CD8-positive, alpha-beta memory T cell (primary cell): ENCODE data around the gene CA10. TPM values are rescaled to one million over a fixed set of nuclear protein-coding genes. Genes with fewer than 3 reads are reported as not detected.

Source experiments
- CTCF ChIA-PET: fragments of 350-600 bp; sonication (Branson Sonifier 250); formaldehyde crosslinking; loops from one replicate; lab custom pipeline; 2021; ENCODE audit warnings: antibody characterized with exemption; lab: Charles Lee
- POLR2A ChIA-PET: fragments of 350-600 bp; sonication (Branson Sonifier 250); formaldehyde crosslinking; loops from one replicate; lab custom pipeline; 2021; ENCODE audit warnings: antibody characterized with exemption; lab: Charles Lee
- DNase-seq, 5 donors: peaks; one replicate each; pipeline versions ENCODE4 v3.0.0 to v3.0.0-alpha.2; 2020 to 2022; ENCODE audit warnings: mixed read lengths in 1 of 5
- H3K27ac ChIP-seq: one replicate; pipeline ENCODE4 v1.7.0; 2013; ENCODE audit warnings: low read depth, mild to moderate bottlenecking, low read length, moderate library complexity
- H3K27me3 ChIP-seq: 2 replicates; pipeline ENCODE4 v1.7.0; 2013; ENCODE audit warnings: low read length, mild to moderate bottlenecking; ENCODE audit not compliant: insufficient read depth, poor library complexity, severe bottlenecking
- H3K36me3 ChIP-seq: 2 replicates; pipeline ENCODE4 v1.7.0; 2013; ENCODE audit warnings: mild to moderate bottlenecking, low read length, moderate library complexity; ENCODE audit not compliant: insufficient read depth
- H3K4me1 ChIP-seq: 2 replicates; pipeline ENCODE4 v1.7.0; 2013; ENCODE audit warnings: mild to moderate bottlenecking, low read length, moderate library complexity; ENCODE audit not compliant: insufficient read depth
- H3K4me3 ChIP-seq: 2 replicates; pipeline ENCODE4 v1.7.0; 2013; ENCODE audit warnings: mild to moderate bottlenecking, low read length
- H3K9me3 ChIP-seq: 2 replicates; pipeline ENCODE4 v1.7.0; 2013; ENCODE audit warnings: mild to moderate bottlenecking, low read length
- H3K27ac Mint-ChIP-seq, 8 donors: one replicate each; pipeline ENCODE4 v1.8.0; 2020 to 2021; ENCODE audit warnings: mixed read lengths in 8 of 8, mild to moderate bottlenecking in 6 of 8, inconsistent platforms in 3 of 8, moderate library complexity in 3 of 8
- H3K27me3 Mint-ChIP-seq, 2 donors: one replicate each; pipeline ENCODE4 v1.8.0; 2020 to 2021; ENCODE audit warnings: mixed read lengths in 2 of 2, mild to moderate bottlenecking in 1 of 2, moderate library complexity in 1 of 2
- H3K36me3 Mint-ChIP-seq, 3 donors: one replicate each; pipeline ENCODE4 v1.8.0; 2020 to 2021; ENCODE audit warnings: mixed read lengths in 3 of 3, inconsistent platforms in 1 of 3, mild to moderate bottlenecking in 1 of 3
- H3K4me1 Mint-ChIP-seq, 3 donors: one replicate each; pipeline ENCODE4 v1.8.0; 2020 to 2021; ENCODE audit warnings: mixed read lengths in 3 of 3, inconsistent platforms in 1 of 3, mild to moderate bottlenecking in 1 of 3
- H3K4me3 Mint-ChIP-seq, 7 donors: one replicate each; pipeline ENCODE4 v1.8.0; 2020 to 2021; ENCODE audit warnings: mixed read lengths in 7 of 7, mild to moderate bottlenecking in 6 of 7, moderate library complexity in 4 of 7, inconsistent platforms in 2 of 7
- H3K9me3 Mint-ChIP-seq, 5 donors: one replicate each; pipeline ENCODE4 v1.8.0; 2020 to 2022; ENCODE audit warnings: mixed read lengths in 5 of 5, mild to moderate bottlenecking in 3 of 5, moderate library complexity in 2 of 5, inconsistent platforms in 1 of 5
- polyA plus RNA-seq: library from polyadenylated mRNA; unstranded; fragments of 300-500 nt; fragmentation: Illumina TruSeq; gene quantifications from one replicate; pipeline ENCODE4 v1.2.3, GENCODE V29; 2021
- total RNA-seq, 2 experiments: library from RNA; stranded (reverse); gene quantifications; one replicate each; pipeline ENCODE4 v1.2.3, GENCODE V29; 2021

CA10 gene
- total and polyA plus RNA-seq, 3 experiments from 2014 or later = 0.18 TPM; not detected in 2

DNA sequence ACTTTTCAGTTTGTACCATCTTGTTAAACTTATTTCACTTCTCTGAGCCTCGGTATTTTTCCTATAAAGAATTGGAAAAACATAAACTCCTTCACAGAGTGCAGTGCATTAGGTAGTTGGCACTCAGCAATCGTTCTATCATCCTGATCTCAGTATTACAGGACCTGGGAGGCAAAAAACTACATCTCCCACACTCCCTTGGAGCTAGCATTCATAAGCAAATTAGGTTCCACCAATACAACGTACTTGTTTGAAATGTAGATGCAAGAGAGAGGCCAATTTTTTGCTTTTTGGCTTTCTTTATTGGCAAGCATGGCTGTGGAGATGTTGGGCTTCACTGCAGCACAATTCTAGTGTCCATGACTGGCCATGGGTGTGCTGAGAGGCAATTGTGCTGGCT, 285.2 kb downstream of the CA10 start:
- no peaks in the 10 kb centered on the region for H3K36me3 Mint-ChIP-seq
- ChIA-PET CTCF (no interaction called here), POLR2A (no interaction called here)
- H3K4me1 Mint-ChIP-seq = no peaks in the 10 kb centered on the region
- DNase-seq = no peak
- Histone ChIP-seq H3K4me3 (no peak overlapping the region), H3K27ac (no peak overlapping the region), H3K9me3 (no peaks in the 10 kb centered on the region), H3K36me3 (no peaks in the 10 kb centered on the region), H3K4me1 (no peaks in the 10 kb centered on the region), H3K27me3 (no peaks in the 10 kb centered on the region)
- H3K27me3 Mint-ChIP-seq = no peaks in the 10 kb centered on the region
- no peak overlapping the region for H3K4me3 Mint-ChIP-seq
- H3K27ac Mint-ChIP-seq = no peak overlapping the region
- peaks cover 0 to 10% (median 0%) of the 10 kb centered on the region in 5 donors for H3K9me3 Mint-ChIP-seq

DNA sequence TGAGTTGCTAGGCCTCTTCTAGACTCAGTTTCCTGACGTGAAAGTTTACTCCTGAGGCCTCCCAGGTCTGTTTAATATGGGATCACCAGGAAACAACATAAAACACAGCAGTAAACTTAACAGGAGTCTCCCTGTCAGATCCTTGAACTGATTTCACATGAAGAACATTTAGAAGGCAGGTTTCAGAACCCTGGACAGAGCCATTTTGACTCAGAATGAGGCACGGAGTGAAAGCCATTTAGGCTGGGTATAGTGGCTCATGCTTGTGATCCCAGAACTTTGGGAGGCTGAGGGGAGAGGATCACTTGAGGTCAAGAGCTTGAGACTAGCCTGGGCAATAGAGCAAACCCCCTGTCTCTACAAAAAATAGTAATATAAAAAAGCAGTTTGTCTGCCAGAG, 289.1 kb downstream of the CA10 start:
- Histone ChIP-seq H3K4me3 (no peak overlapping the region), H3K27me3 (no peaks in the 10 kb centered on the region), H3K27ac (no peak overlapping the region), H3K4me1 (no peaks in the 10 kb centered on the region), H3K36me3 (no peaks in the 10 kb centered on the region), H3K9me3 (no peaks in the 10 kb centered on the region)
- Mint-ChIP-seq H3K27ac (no peak overlapping the region), H3K27me3 (peaks cover 0 to 2% of the 10 kb centered on the region in 2 donors), H3K4me3 (no peak overlapping the region), H3K4me1 (no peaks in the 10 kb centered on the region), H3K36me3 (no peaks in the 10 kb centered on the region), H3K9me3 (peaks cover 0 to 10% (median 2%) of the 10 kb centered on the region in 5 donors)
- ChIA-PET CTCF (interaction anchor here (0.7 kb wide), 1 partner anchor 67 kb away, joined by 3 read pairs; no protein-coding TSS in a partner anchor), POLR2A (no interaction called here)
- no peak for DNase-seq

DNA sequence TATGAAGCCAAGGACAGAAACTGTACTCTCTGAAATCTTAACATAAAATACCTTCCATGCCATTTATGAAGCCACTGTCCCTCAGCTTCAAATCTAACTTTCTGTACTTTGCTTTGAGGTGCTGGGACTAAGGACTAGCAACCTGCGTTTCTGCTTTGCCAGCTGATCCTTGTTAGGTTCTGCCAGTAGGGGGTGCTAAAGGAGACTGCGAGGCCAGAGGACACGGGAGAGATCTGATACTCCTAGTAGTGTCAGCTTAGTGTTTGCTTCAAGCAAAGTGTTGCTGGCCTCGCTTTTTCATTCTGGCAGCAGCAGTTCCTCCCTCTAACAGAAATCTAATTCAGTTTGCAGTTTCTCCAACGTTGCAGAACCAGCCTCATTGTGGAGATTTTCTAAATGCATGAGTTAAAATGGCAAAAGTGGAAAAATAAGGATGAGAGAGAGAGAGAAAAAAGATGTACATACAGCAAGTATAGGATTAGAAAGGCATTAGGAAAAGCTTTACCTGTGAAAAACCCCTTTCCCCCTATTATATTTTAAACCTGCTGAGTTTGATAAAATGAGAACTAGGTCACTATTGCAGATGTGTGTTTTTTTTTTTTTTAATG, 297.5 kb downstream of the CA10 start:
- H3K36me3 Mint-ChIP-seq = no peaks in the 10 kb centered on the region
- Histone ChIP-seq H3K27ac (no peak overlapping the region), H3K9me3 (no peaks in the 10 kb centered on the region), H3K4me3 (no peak overlapping the region), H3K4me1 (no peaks in the 10 kb centered on the region), H3K27me3 (no peaks in the 10 kb centered on the region), H3K36me3 (no peaks in the 10 kb centered on the region)
- H3K27ac Mint-ChIP-seq = no peak overlapping the region
- H3K4me3 Mint-ChIP-seq = no peak overlapping the region
- ChIA-PET CTCF (no interaction called here), POLR2A (no interaction called here)
- peaks cover 0 to 4% (median 0%) of the 10 kb centered on the region in 5 donors for H3K9me3 Mint-ChIP-seq
- peaks cover 0 to 2% of the 10 kb centered on the region in 2 donors for H3K27me3 Mint-ChIP-seq
- no peaks in the 10 kb centered on the region for H3K4me1 Mint-ChIP-seq
- no peak for DNase-seq

DNA sequence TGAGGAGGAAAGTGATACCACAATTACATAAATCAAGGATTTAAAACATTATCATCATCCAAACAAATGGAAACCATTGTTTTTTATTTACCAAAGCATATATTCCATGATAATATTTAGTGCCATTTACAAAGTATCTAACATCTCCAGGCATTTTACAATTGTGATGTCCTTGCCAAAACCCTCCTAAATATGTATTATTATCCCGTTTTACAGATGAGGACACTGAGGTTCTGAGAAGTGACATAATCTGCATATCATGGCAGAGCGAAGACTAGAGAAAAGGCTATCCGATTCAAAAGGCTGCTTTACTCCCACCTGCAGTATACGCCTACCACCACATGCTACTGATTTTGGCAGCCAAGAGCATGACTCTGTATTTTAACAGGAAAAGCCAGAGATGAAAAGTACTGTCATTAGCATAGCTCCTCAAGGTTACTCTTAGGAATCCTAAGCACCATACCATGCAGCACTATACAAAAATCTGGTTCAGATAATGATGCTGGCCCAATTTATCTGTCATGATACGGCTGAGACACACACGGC, 301.4 kb downstream of the CA10 start:
- Histone ChIP-seq H3K27me3 (no peaks in the 10 kb centered on the region), H3K4me1 (no peaks in the 10 kb centered on the region), H3K27ac (no peak overlapping the region), H3K36me3 (no peaks in the 10 kb centered on the region), H3K4me3 (no peak overlapping the region), H3K9me3 (no peaks in the 10 kb centered on the region)
- ChIA-PET CTCF (no interaction called here), POLR2A (no interaction called here)
- no peaks in the 10 kb centered on the region for H3K4me1 Mint-ChIP-seq
- no peak for DNase-seq
- H3K27me3 Mint-ChIP-seq = no peaks in the 10 kb centered on the region
- H3K36me3 Mint-ChIP-seq = no peaks in the 10 kb centered on the region
- no peak overlapping the region for H3K4me3 Mint-ChIP-seq
- no peak overlapping the region for H3K27ac Mint-ChIP-seq
- H3K9me3 Mint-ChIP-seq = no peaks in the 10 kb centered on the region

DNA sequence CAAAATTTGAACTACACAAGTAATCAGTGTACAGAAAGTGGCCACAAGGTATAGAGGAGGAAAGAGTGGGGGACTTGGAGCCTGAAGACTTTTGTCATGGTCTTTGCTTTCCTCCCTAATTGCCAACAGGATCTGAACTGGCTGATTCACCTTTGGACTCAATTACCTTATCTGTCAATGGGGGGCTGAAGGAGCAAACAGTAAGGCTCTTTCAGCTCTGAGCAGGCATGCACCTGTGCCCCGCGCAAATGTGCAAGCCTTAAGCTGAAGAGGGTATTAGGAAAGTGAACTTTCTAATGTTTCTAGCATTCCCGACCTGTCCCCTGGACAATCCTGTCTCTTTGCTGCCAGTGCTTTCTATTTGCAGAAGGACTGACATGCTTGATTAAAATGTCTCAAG, 302.7 kb downstream of the CA10 start:
- Histone ChIP-seq H3K27me3 (no peaks in the 10 kb centered on the region), H3K9me3 (no peaks in the 10 kb centered on the region), H3K4me3 (no peak overlapping the region), H3K4me1 (no peaks in the 10 kb centered on the region), H3K27ac (no peak overlapping the region), H3K36me3 (no peaks in the 10 kb centered on the region)
- H3K36me3 Mint-ChIP-seq = no peaks in the 10 kb centered on the region
- H3K4me3 Mint-ChIP-seq = no peak overlapping the region
- ChIA-PET CTCF (no interaction called here), POLR2A (no interaction called here)
- DNase-seq = no peak
- H3K27ac Mint-ChIP-seq = no peak overlapping the region
- peaks cover 0 to 1% (median 0%) of the 10 kb centered on the region in 5 donors for H3K9me3 Mint-ChIP-seq
- H3K27me3 Mint-ChIP-seq = no peaks in the 10 kb centered on the region
- H3K4me1 Mint-ChIP-seq = no peaks in the 10 kb centered on the region

DNA sequence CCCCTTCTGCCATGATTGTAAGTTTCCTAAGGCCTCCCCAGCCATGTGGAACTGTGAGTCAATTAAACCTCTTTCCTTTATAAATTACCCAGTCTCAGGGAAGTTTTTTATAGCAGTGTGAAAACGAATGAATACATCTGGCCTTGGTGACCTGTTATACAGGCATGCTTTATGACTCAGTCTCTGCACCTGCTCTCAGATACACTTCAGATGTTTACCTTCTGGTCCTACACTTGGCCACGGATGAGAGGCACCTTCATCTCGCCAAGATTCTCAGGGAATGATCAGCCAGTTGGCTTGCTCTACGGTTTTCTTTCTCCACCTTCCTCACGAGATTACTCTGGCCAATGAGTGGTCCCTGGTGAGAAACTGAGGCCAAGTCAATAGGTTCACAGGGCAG, 304.7 kb downstream of the CA10 start:
- H3K9me3 Mint-ChIP-seq = peaks cover 0 to 1% (median 0%) of the 10 kb centered on the region in 5 donors
- H3K4me1 Mint-ChIP-seq = no peaks in the 10 kb centered on the region
- H3K27ac Mint-ChIP-seq = no peak overlapping the region
- no peak overlapping the region for H3K4me3 Mint-ChIP-seq
- Histone ChIP-seq H3K4me1 (no peaks in the 10 kb centered on the region), H3K9me3 (no peaks in the 10 kb centered on the region), H3K27me3 (no peaks in the 10 kb centered on the region), H3K27ac (no peak overlapping the region), H3K36me3 (no peaks in the 10 kb centered on the region), H3K4me3 (no peak overlapping the region)
- ChIA-PET POLR2A (no interaction called here), CTCF (no interaction called here)
- no peaks in the 10 kb centered on the region for H3K27me3 Mint-ChIP-seq
- H3K36me3 Mint-ChIP-seq = no peaks in the 10 kb centered on the region
- DNase-seq = no peak

DNA sequence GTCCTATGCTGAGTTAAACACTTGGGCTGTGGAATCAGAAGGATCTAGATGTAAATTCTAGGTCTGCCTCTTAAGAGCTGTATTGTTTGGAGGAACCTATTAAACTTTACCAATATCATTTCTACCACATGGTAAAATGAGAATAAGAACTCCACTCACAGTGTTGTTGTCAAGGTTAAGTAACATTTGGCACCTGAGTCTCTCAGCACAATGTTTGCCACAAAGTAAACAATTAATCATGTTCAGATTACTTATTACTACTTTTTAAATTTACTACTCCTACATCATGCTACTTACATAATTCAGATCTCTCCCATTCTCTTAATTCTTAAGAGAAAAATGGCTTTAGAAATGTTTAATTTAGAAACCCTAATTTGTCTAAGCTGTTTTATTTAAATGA, 305.9 kb downstream of the CA10 start:
- peaks cover 0 to 1% (median 0%) of the 10 kb centered on the region in 5 donors for H3K9me3 Mint-ChIP-seq
- Histone ChIP-seq H3K4me3 (no peak overlapping the region), H3K27ac (no peak overlapping the region), H3K9me3 (no peaks in the 10 kb centered on the region), H3K36me3 (no peaks in the 10 kb centered on the region), H3K4me1 (no peaks in the 10 kb centered on the region), H3K27me3 (no peaks in the 10 kb centered on the region)
- H3K4me1 Mint-ChIP-seq = no peaks in the 10 kb centered on the region
- no peak overlapping the region for H3K4me3 Mint-ChIP-seq
- no peak overlapping the region for H3K27ac Mint-ChIP-seq
- DNase-seq = no peak
- no peaks in the 10 kb centered on the region for H3K36me3 Mint-ChIP-seq
- ChIA-PET POLR2A (no interaction called here), CTCF (no interaction called here)
- H3K27me3 Mint-ChIP-seq = peaks cover 0 to 2% of the 10 kb centered on the region in 2 donors

DNA sequence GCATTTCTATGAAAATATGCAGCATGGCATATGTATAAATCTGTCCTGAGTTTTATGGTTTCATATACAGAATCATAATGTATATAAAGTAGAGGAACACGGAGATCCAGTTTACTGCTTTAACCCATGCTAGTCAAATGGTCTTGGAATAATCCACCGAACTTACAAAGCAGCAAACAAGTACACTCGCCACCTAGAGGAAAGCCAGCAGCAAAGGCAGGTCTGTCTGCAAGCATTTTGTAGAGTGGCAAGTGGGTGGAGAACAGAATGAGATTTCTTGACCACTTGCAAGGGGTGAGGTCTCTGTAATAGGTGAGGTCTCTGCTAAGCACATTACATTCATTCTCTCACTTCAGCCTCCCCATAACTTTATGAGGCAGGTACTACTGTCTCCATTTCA, 308.3 kb downstream of the CA10 start:
- no peaks in the 10 kb centered on the region for H3K36me3 Mint-ChIP-seq
- no peak overlapping the region for H3K27ac ChIP-seq

More for the DNA sequence above, 308.3 kb downstream of the CA10 start:
- no peaks in the 10 kb centered on the region for H3K9me3 ChIP-seq
- peaks cover 0 to 2% of the 10 kb centered on the region in 2 donors for H3K27me3 Mint-ChIP-seq
- H3K9me3 Mint-ChIP-seq = peaks cover 0 to 1% (median 0%) of the 10 kb centered on the region in 5 donors
- no peak overlapping the region for H3K4me3 Mint-ChIP-seq
- DNase-seq = no peak
- H3K36me3 ChIP-seq = no peaks in the 10 kb centered on the region
- H3K4me1 Mint-ChIP-seq = no peaks in the 10 kb centered on the region
- POLR2A ChIA-PET = no interaction called here
- no peaks in the 10 kb centered on the region for H3K27me3 ChIP-seq
- H3K4me3 ChIP-seq = no peak overlapping the region
- CTCF ChIA-PET = no interaction called here
- no peaks in the 10 kb centered on the region for H3K4me1 ChIP-seq
- no peak overlapping the region for H3K27ac Mint-ChIP-seq
